ENCODE results near the gene C9orf50.
"Not testable (repeated sequence)": the region's sequence is repeated elsewhere in the genome, so short reads cannot be mapped to it uniquely, and the experiment has no call there.

The C9orf50 gene

GRCh38 chr9:129648092-129648763, 27.3 kb upstream of the C9orf50 start:
- DNase-seq = no peak

GRCh38 chr9:129647635-129648034, 26.7 kb upstream of the C9orf50 start:
- no peak for DNase-seq

GRCh38 chr9:129646654-129647053, 25.8 kb upstream of the C9orf50 start:
- DNase-seq = no peak

- no peak for DNase-seq
These were observed 25.4 kb upstream of the C9orf50 start for GRCh38 chr9:129646252-129646651.

- DNase-seq = no peak
These were observed 24.0 kb upstream of the C9orf50 start for GRCh38 chr9:129644902-129645301.

GRCh38 chr9:129644365-129644764, 23.5 kb upstream of the C9orf50 start:
- no peak for DNase-seq

GRCh38 chr9:129643706-129644105, 22.8 kb upstream of the C9orf50 start:
- DNase-seq = no peak

GRCh38 chr9:129641750-129642585, 21.1 kb upstream of the C9orf50 start, which contains the start of gene ASB6:
Gene ASB6, minus strand, starts transcription at chr9:129642151. Its CDS starts 152 bp downstream, at chr9:129641999.
- DNase-seq = peak; percentile 88

- DNase-seq = no peak
These were observed 20.2 kb upstream of the C9orf50 start for GRCh38 chr9:129640871-129641749.

GRCh38 chr9:129640086-129640870, 19.4 kb upstream of the C9orf50 start:
- DNase-seq = peak; percentile 66

GRCh38 chr9:129639756-129640085, 18.8 kb upstream of the C9orf50 start:
- no peak for DNase-seq

- DNase-seq = no peak
These were observed 18.2 kb upstream of the C9orf50 start for GRCh38 chr9:129639034-129639630.

- DNase-seq = no peak
These were observed 17.0 kb upstream of the C9orf50 start for GRCh38 chr9:129637673-129638439.

- DNase-seq = no peak
These were observed 16.2 kb upstream of the C9orf50 start for GRCh38 chr9:129637102-129637501.

- not testable (repeated sequence) for DNase-seq
These were observed 15.4 kb upstream of the C9orf50 start for GRCh38 chr9:129636343-129636742.

- DNase-seq = no peak
These were observed 14.5 kb upstream of the C9orf50 start for GRCh38 chr9:129635099-129636065.

GRCh38 chr9:129633848-129634247, 12.9 kb upstream of the C9orf50 start:
- no peak for DNase-seq

- no peak for DNase-seq
These were observed 12.3 kb upstream of the C9orf50 start for GRCh38 chr9:129633207-129633606.

GRCh38 chr9:129632460-129632859, 11.6 kb upstream of the C9orf50 start:
- no peak for DNase-seq

GRCh38 chr9:129631674-129632129, 10.8 kb upstream of the C9orf50 start:
- no peak for DNase-seq
